GM19397 (cell line): ENCODE results near the gene ZBTB11.
"Not testable (repeated sequence)": the region's sequence is repeated elsewhere in the genome, so short reads cannot be mapped to it uniquely, and the experiment has no call there.

ENCODE experiments used
- ATAC-seq: cut with Tn5 transposase; IDR thresholded peaks from one replicate; pipeline ENCODE4 v1.9.1; 2021; ENCODE audit warnings: mild to moderate bottlenecking, moderate library complexity; ENCODE audit not compliant: unreplicated experiment

ZBTB11 gene

GRCh38 chr3:101619734-101620133 lies 57.2 kb downstream of the ZBTB11 start:
- no peak for ATAC-seq

GRCh38 chr3:101618726-101619125 lies 58.2 kb downstream of the ZBTB11 start:
- ATAC-seq, result no peak

- ATAC-seq, result no peak
Measured at GRCh38 chr3:101617478-101617877, 59.5 kb downstream of the ZBTB11 start.

GRCh38 chr3:101615525-101615924 lies 61.4 kb downstream of the ZBTB11 start:
- no peak for ATAC-seq

GRCh38 chr3:101613014-101613413 lies 63.9 kb downstream of the ZBTB11 start:
- not testable (repeated sequence) for ATAC-seq

- no peak for ATAC-seq
Measured at GRCh38 chr3:101611023-101611422, 65.9 kb downstream of the ZBTB11 start.

GRCh38 chr3:101605398-101605797 lies 71.5 kb downstream of the ZBTB11 start:
- ATAC-seq, result not testable (repeated sequence)

GRCh38 chr3:101603184-101603583 lies 73.7 kb downstream of the ZBTB11 start:
- ATAC-seq, result no peak

- no peak for ATAC-seq
Measured at GRCh38 chr3:101602731-101603130, 74.2 kb downstream of the ZBTB11 start.
